HCT116 (cell line): Measurements from ENCODE around the gene CCNC. TPM values are rescaled to one million over a fixed set of nuclear protein-coding genes. Genes with fewer than 3 reads are reported as not detected.

Source experiments
- ATAC-seq: fragments of 200-7000 bp; cut with Tn5 transposase; 2 replicates; pipeline ENCODE4 v1.9.1; 2020; ENCODE audit warnings: mild to moderate bottlenecking, moderate library complexity
- BruUV-seq: library from RNA; stranded (reverse); fragments of 400-500 nt; replicated peaks from 2 replicates; lab custom pipeline; 2021; lab: Mats Ljungman, UMichigan
- CTCF ChIA-PET: fragments of 300-600 bp; sonication (Branson Sonifier 250); formaldehyde crosslinking; loops from one replicate; lab custom pipeline; 2021; ENCODE audit warnings: antibody characterized with exemption; lab: Charles Lee
- POLR2A ChIA-PET: fragments of 300-600, 350-600 bp; sonication (Branson Sonifier 250); formaldehyde crosslinking; loops from one replicate; lab custom pipeline; 2021; ENCODE audit warnings: antibody characterized with exemption; lab: Charles Lee
- RAD21 ChIA-PET, 2 experiments: fragments of 300-600 bp; sonication (Branson Sonifier 250); formaldehyde crosslinking; loops; one replicate each; lab custom pipeline; 2023; ENCODE audit warnings: low total read pairs in 2 of 2; ENCODE audit not compliant: uncharacterized antibody in 2 of 2, unreplicated experiment in 2 of 2, low non-redundant PET in 1 of 2; lab: Charles Lee
- DNase-seq: peaks from one replicate; pipeline ENCODE4 v3.0.0-alpha.2; 2010; ENCODE audit warnings: low read depth, low spot score
- H2AFZ ChIP-seq: fragments of 200-600 bp; shearing (Covaris generic), sonication (generic); 2 replicates; pipeline ENCODE4 v1.6.1; 2017; ENCODE audit warnings: low read depth, mixed run types, mixed read lengths, antibody characterized with exemption, low read length; ENCODE audit not compliant: poor library complexity, severe bottlenecking
- H3K27ac ChIP-seq: 2 replicates; pipeline ENCODE4 v1.5.1; 2012; ENCODE audit warnings: low read depth, low read length
- H3K27me3 ChIP-seq: fragments of 200-600 bp; sonication (generic); 2 replicates; pipeline ENCODE4 v1.6.1; 2016; ENCODE audit warnings: mixed run types, low read length, mixed read lengths; ENCODE audit not compliant: insufficient read depth
- H3K36me3 ChIP-seq, 2 experiments: fragments of 200-500 bp in 1 of 2; fragments of 200-600 bp in 1 of 2; sonication (Bioruptor generic) in 1 of 2; sonication (generic) in 1 of 2; 2 replicates each; pipeline versions ENCODE4 v1.5.1 to v1.6.1; 2014 to 2016; ENCODE audit warnings: low read length in 2 of 2, inconsistent platforms in 1 of 2, mixed read lengths in 1 of 2, mixed run types in 1 of 2; ENCODE audit not compliant: insufficient read depth in 2 of 2, control insufficient read depth in 1 of 2
- H3K4me1 ChIP-seq, 2 experiments: fragments of 200-600 bp in 1 of 2; sonication (generic) in 1 of 2; 2 replicates each; pipeline versions ENCODE4 v1.5.1 to v1.6.1; 2012 to 2017; ENCODE audit warnings: low read length in 2 of 2, inconsistent platforms in 1 of 2, mild to moderate bottlenecking in 1 of 2, mixed read lengths in 1 of 2, mixed run types in 1 of 2, moderate library complexity in 1 of 2; ENCODE audit not compliant: insufficient read depth in 2 of 2, control insufficient read depth in 1 of 2
- H3K4me2 ChIP-seq: fragments of 200-600 bp; sonication (generic); 2 replicates; pipeline ENCODE4 v1.6.1; 2017; ENCODE audit warnings: mixed run types, low read length, mixed read lengths
- H3K4me3 ChIP-seq, 2 experiments: fragments of 200-600 bp in 1 of 2; sonication (generic) in 1 of 2; replicated peaks in 1 of 2; 2 replicates each; pipeline ENCODE4 v1.5.1; 2011 to 2016; ENCODE audit warnings: low read length in 2 of 2, control low read depth in 1 of 2, low read depth in 1 of 2, mild to moderate bottlenecking in 1 of 2, mixed read lengths in 1 of 2, mixed run types in 1 of 2
- H3K79me2 ChIP-seq: fragments of 200-600 bp; sonication (generic); 2 replicates; pipeline ENCODE4 v1.6.1; 2017; ENCODE audit warnings: mild to moderate bottlenecking, mixed run types, low read length, moderate library complexity, mixed read lengths; ENCODE audit not compliant: insufficient read depth
- H3K9ac ChIP-seq: fragments of 200-600 bp; sonication (generic); 2 replicates; pipeline ENCODE4 v1.6.1; 2016; ENCODE audit warnings: low read length, mixed read lengths
- H3K9me2 ChIP-seq: fragments of 200-600 bp; sonication (generic), shearing (Covaris generic); 2 replicates; pipeline ENCODE4 v1.6.1; 2017; ENCODE audit warnings: mixed run types, mild to moderate bottlenecking, moderate library complexity; ENCODE audit not compliant: insufficient read depth
- H3K9me3 ChIP-seq, 2 experiments: fragments of 200-500 bp in 1 of 2; fragments of 200-600 bp in 1 of 2; sonication (Bioruptor generic) in 1 of 2; sonication (generic) in 1 of 2; 2 replicates each; pipeline ENCODE4 v1.6.1; 2014 to 2017; ENCODE audit warnings: low read length in 2 of 2, mixed read lengths in 2 of 2, inconsistent platforms in 1 of 2, low read depth in 1 of 2, mild to moderate bottlenecking in 1 of 2, mixed run types in 1 of 2, moderate library complexity in 1 of 2; ENCODE audit not compliant: control insufficient read depth in 1 of 2, insufficient read depth in 1 of 2
- H4K20me1 ChIP-seq: fragments of 200-600 bp; sonication (generic), shearing (Covaris generic); 2 replicates; pipeline ENCODE4 v1.6.1; 2017; ENCODE audit warnings: mixed run types, mild to moderate bottlenecking, moderate library complexity; ENCODE audit not compliant: insufficient read depth
- CBX3 ChIP-seq: IDR thresholded peaks from 2 replicates; pipeline ENCODE4 v1.6.1; 2012; ENCODE audit warnings: low read depth
- CEBPB ChIP-seq: IDR thresholded peaks from 2 replicates; pipeline ENCODE4 v1.6.1; 2012; ENCODE audit warnings: low read depth
- EGR1 ChIP-seq: IDR thresholded peaks from 2 replicates; pipeline ENCODE4 v1.6.1; 2012; ENCODE audit warnings: low read depth
- EZH2 ChIP-seq: fragments of 200-600 bp; sonication (generic); IDR thresholded peaks from 2 replicates; pipeline ENCODE4 v1.6.1; 2017; ENCODE audit warnings: antibody characterized with exemption, mixed run types
- EZH2phosphoT487 ChIP-seq: fragments of 200-600 bp; IDR thresholded peaks from 2 replicates; pipeline ENCODE4 v1.6.1; 2018; ENCODE audit warnings: antibody characterized with exemption, borderline replicate concordance
- FOSL1 ChIP-seq: IDR thresholded peaks from 2 replicates; pipeline ENCODE4 v1.6.1; 2012; ENCODE audit warnings: low read depth
- POLR2A ChIP-seq: IDR thresholded peaks from 2 replicates; pipeline ENCODE4 v1.7.0; 2011; ENCODE audit warnings: borderline replicate concordance; ENCODE audit not compliant: insufficient read depth, insufficient read length; ENCODE audit errors: extremely low read depth
- POLR2AphosphoS5 ChIP-seq: IDR thresholded peaks from 2 replicates; pipeline ENCODE4 v1.6.1; 2011; ENCODE audit warnings: mild to moderate bottlenecking, low read depth, low read length, moderate library complexity
- RAD21 ChIP-seq: IDR thresholded peaks from 2 replicates; pipeline ENCODE4 v1.6.1; 2012; ENCODE audit warnings: low read depth, mild to moderate bottlenecking
- SIN3A ChIP-seq: IDR thresholded peaks from 2 replicates; pipeline ENCODE4 v1.6.1; 2012; ENCODE audit warnings: low read depth
- SRF ChIP-seq: IDR thresholded peaks from 2 replicates; pipeline ENCODE4 v1.6.1; 2012; ENCODE audit warnings: low read depth
- YY1 ChIP-seq: IDR thresholded peaks from 2 replicates; pipeline ENCODE4 v1.6.1; 2011; ENCODE audit warnings: low read length, low read depth, moderate library complexity, mild to moderate bottlenecking; ENCODE audit not compliant: insufficient replicate concordance; ENCODE audit errors: extremely low read depth
- ZFX ChIP-seq: fragments of 450-650 bp; IDR thresholded peaks from 2 replicates; pipeline ENCODE4 v1.6.1; 2017
- ZNF274 ChIP-seq: fragments of 200-500 bp; sonication (Bioruptor generic); IDR thresholded peaks from 2 replicates; pipeline ENCODE4 v1.6.1; 2014; ENCODE audit warnings: mild to moderate bottlenecking, low read depth, low read length, inconsistent platforms
- intact Hi-C: fragments of 100-400 bp; cut with micrococcal nuclease; formaldehyde crosslinking; loops from 2 replicates; pipeline ENCODE4 v1.10.0; 2022
- total RNA-seq: library from RNA; stranded (reverse); gene quantifications from one replicate; pipeline ENCODE4 v1.2.1, GENCODE V29; 2021; ENCODE audit not compliant: unreplicated experiment
- TF ChIP-seq, protein P1 (sequence below): IDR thresholded peaks from 2 replicates; pipeline ENCODE4 v1.6.1; 2012
- TF ChIP-seq, protein P2 (sequence below): IDR thresholded peaks from 2 replicates; pipeline ENCODE4 v1.6.1; 2012; ENCODE audit warnings: low read depth

Gene CCNC
- total RNA-seq, 1 experiment from 2014 or later, result 78.5 TPM

DNA sequence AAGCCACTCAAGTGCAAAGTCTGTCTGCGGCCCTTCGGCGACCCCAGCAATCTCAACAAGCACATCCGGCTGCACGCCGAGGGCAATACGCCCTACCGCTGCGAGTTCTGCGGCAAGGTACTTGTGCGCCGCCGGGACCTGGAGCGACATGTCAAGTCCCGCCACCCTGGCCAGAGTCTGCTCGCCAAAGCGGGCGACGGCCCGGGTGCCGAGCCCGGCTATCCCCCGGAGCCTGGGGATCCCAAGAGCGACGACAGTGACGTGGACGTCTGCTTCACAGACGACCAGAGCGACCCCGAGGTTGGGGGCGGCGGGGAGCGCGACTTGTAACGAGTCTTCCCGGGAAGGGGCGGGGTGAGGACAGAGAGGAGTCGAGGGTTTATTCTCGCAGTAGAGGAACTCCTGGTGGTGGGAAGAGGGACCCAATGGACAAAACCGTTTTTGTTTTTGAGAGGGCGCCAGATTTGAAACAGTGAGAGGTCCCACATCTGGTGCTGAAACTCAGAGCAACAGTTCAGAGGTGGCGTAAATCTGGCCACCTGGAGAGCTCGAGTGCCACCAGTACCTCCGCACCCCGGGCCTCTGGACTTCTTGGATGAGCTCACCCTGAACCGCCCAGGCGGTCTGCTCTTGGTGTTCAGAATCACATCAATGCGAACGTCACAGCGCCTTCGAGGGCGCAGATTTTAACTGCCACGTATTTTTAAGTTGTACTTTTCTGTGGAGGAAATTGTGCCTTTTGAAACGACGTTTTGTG lies 46.1 kb upstream of the CCNC start:
- Histone ChIP-seq H3K9ac (no peak overlapping the region), H3K79me2 (no peaks in the 10 kb centered on the region), H4K20me1 (no peaks in the 10 kb centered on the region), H3K4me3 (no peak overlapping the region), H3K36me3 (no peaks in the 10 kb centered on the region), H2AFZ (no peak overlapping the region), H3K9me3 (no peaks in the 10 kb centered on the region), H3K4me1 (no peaks in the 10 kb centered on the region), H3K27me3 (peaks cover 15% of the 10 kb centered on the region; the same call in 1 of the 2 replicates), H3K4me2 (no peak overlapping the region), H3K9me2 (no peaks in the 10 kb centered on the region), H3K27ac (no peak overlapping the region)
- ChIA-PET CTCF (no interaction called here), RAD21 (no interaction called here), POLR2A (no interaction called here)
- no peak for DNase-seq
- no peak for TF ChIP-seq EZH2
- TF ChIP-seq EZH2phosphoT487, result no peak
- TF ChIP-seq FOSL1, result no peak
- TF ChIP-seq RAD21, result no peak
- intact Hi-C loops, result no loop called here
- no TSS peak for BruUV-seq
- ATAC-seq, result no peak

DNA sequence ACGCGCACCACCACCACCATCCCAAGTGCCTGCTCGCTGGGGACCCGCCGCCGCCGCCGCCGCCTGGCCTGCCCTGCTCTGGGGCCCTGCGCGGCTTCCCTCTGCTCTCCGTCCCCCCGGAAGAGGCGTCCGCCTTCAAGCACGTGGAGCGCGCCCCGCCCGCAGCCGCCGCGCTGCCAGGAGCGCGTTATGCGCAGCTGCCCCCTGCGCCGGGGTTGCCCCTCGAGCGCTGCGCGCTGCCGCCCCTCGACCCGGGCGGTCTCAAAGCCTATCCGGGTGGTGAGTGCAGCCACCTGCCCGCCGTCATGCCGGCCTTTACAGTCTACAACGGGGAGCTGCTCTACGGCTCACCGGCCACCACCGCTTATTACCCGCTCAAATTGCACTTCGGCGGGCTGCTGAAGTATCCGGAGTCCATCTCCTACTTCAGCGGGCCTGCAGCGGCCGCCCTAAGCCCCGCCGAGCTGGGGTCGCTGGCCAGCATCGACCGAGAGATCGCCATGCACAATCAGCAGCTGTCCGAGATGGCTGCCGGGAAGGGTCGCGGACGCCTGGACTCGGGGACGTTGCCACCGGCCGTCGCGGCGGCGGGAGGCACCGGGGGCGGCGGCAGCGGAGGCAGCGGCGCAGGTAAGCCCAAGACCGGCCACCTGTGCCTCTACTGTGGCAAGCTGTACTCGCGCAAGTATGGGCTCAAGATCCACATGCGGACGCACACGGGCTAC lies 45.4 kb upstream of the CCNC start:
- POLR2A ChIA-PET, result no interaction called here
- no peak for DNase-seq
- H3K4me2 ChIP-seq, result no peak overlapping the region
- TF ChIP-seq ZFX (no peak), ZNF274 (no peak), YY1 (no peak), SIN3A (no peak), POLR2A (no peak), CBX3 (no peak), SRF (no peak), EGR1 (no peak), RAD21 (no peak), CEBPB (no peak), EZH2 (no peak), POLR2AphosphoS5 (no peak)
- TF ChIP-seq, protein P1, sequence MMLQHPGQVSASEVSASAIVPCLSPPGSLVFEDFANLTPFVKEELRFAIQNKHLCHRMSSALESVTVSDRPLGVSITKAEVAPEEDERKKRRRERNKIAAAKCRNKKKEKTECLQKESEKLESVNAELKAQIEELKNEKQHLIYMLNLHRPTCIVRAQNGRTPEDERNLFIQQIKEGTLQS, result no peak
- TF ChIP-seq, protein P2, sequence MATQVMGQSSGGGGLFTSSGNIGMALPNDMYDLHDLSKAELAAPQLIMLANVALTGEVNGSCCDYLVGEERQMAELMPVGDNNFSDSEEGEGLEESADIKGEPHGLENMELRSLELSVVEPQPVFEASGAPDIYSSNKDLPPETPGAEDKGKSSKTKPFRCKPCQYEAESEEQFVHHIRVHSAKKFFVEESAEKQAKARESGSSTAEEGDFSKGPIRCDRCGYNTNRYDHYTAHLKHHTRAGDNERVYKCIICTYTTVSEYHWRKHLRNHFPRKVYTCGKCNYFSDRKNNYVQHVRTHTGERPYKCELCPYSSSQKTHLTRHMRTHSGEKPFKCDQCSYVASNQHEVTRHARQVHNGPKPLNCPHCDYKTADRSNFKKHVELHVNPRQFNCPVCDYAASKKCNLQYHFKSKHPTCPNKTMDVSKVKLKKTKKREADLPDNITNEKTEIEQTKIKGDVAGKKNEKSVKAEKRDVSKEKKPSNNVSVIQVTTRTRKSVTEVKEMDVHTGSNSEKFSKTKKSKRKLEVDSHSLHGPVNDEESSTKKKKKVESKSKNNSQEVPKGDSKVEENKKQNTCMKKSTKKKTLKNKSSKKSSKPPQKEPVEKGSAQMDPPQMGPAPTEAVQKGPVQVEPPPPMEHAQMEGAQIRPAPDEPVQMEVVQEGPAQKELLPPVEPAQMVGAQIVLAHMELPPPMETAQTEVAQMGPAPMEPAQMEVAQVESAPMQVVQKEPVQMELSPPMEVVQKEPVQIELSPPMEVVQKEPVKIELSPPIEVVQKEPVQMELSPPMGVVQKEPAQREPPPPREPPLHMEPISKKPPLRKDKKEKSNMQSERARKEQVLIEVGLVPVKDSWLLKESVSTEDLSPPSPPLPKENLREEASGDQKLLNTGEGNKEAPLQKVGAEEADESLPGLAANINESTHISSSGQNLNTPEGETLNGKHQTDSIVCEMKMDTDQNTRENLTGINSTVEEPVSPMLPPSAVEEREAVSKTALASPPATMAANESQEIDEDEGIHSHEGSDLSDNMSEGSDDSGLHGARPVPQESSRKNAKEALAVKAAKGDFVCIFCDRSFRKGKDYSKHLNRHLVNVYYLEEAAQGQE, result no peak
- TF ChIP-seq, all 23 proteins: peak for 0
- Histone ChIP-seq H3K9me2 (no peaks in the 10 kb centered on the region), H3K9me3 (no peaks in the 10 kb centered on the region), H3K9ac (no peak overlapping the region), H3K36me3 (no peaks in the 10 kb centered on the region), H3K27me3 (peaks cover 15% of the 10 kb centered on the region; the same call in 1 of the 2 replicates), H3K27ac (no peak overlapping the region), H3K4me1 (no peaks in the 10 kb centered on the region), H4K20me1 (no peaks in the 10 kb centered on the region), H2AFZ (no peak overlapping the region), H3K4me3 (no peak overlapping the region), H3K79me2 (no peaks in the 10 kb centered on the region)
- no TSS peak for BruUV-seq
- ChIA-PET RAD21 (no interaction called here), CTCF (no interaction called here)
- intact Hi-C loops, result no loop called here
- no peak for ATAC-seq
